T-helper 17 cell (primary cell): ENCODE results near the gene KIF4B. TPM values are rescaled to one million over a fixed set of nuclear protein-coding genes. Genes with fewer than 3 reads are reported as not detected.
"Not testable (repeated sequence)": the region's sequence is repeated elsewhere in the genome, so short reads cannot be mapped to it uniquely, and the experiment has no call there.

ENCODE experiments used
- ATAC-seq: fragments of 150-1000 bp; cut with Tn5 transposase; 2 replicates; pipeline ENCODE4 v1.10.0; 2021; ENCODE audit warnings: mild to moderate bottlenecking, moderate library complexity
- DNase-seq, 3 donors: peaks; one replicate each; pipeline versions ENCODE4 v3.0.0 to v3.0.0-alpha.2; 2020 to 2021
- H3K9me3 ChIP-seq: one replicate; pipeline ENCODE4 v1.7.0; 2013; ENCODE audit warnings: low read length, mild to moderate bottlenecking; ENCODE audit not compliant: control insufficient read depth, poor library complexity, severe bottlenecking
- H3K27ac Mint-ChIP-seq: one replicate; pipeline ENCODE4 v1.8.0; 2022; ENCODE audit warnings: mild to moderate bottlenecking, moderate library complexity, mixed read lengths
- H3K27me3 Mint-ChIP-seq: one replicate; pipeline ENCODE4 v1.8.0; 2022; ENCODE audit warnings: mixed read lengths
- H3K36me3 Mint-ChIP-seq: one replicate; pipeline ENCODE4 v1.8.0; 2022; ENCODE audit warnings: low read depth, mixed read lengths
- H3K4me1 Mint-ChIP-seq: one replicate; pipeline ENCODE4 v1.8.0; 2022; ENCODE audit warnings: mild to moderate bottlenecking, mixed read lengths
- H3K4me3 Mint-ChIP-seq: one replicate; pipeline ENCODE4 v1.8.0; 2022; ENCODE audit warnings: mild to moderate bottlenecking, moderate library complexity, mixed read lengths
- total RNA-seq, 4 donors: library from RNA in 2 of 4; stranded (reverse) in 2 of 4; gene quantifications; one replicate each; pipeline ENCODE4 v1.2.3 and lab custom pipeline; 2022 to 2026

KIF4B gene
- total RNA-seq, 2 donors from 2014 or later, result not detected

DNA sequence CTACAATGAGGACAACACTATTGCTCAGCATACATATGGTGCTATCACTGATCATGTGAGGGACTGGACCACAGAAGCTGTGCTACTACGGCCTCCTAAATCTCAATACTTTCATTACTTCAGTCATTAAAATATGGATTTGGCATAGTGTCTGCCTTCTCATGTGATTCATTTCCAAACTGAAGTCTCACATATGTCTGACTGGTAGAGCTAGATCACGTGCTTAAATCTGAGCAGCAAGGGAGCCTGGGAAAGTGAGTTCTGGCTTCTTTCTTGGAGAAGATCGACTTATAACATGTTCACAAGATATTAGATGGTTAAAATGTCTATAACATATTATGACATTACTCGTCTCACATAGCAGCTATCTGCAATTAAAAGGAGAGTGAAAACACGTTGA lies 8.3 kb downstream of the KIF4B start:
- Mint-ChIP-seq H3K27me3 (peaks cover 53% of the 10 kb centered on the region), H3K4me1 (peaks cover 3% of the 10 kb centered on the region), H3K36me3 (no peaks in the 10 kb centered on the region), H3K27ac (no peak overlapping the region), H3K4me3 (no peak overlapping the region)
- ATAC-seq, result no peak
- H3K9me3 ChIP-seq, result no peaks in the 10 kb centered on the region
- no peak for DNase-seq

DNA sequence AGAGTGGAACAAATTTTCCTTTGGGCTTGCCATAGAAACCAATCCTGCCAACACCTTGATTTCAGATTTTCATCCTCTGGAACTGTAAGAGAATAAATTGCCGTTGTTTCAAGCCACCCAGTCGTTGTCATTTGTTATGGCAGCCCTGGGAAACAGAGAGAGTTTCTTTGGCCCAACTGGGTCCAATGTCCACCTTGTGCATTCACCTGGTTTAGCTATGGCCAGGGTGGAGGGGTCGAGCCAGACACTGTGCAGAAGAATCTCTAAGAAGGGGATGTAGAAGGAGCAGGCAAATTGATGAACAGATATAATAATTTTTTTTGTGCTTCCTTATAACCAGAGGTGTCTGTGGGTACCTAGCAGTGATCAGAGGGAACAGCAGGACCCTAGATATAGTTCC lies 9.8 kb downstream of the KIF4B start:
- Mint-ChIP-seq H3K4me3 (no peak overlapping the region), H3K36me3 (no peaks in the 10 kb centered on the region), H3K4me1 (peaks cover 3% of the 10 kb centered on the region), H3K27me3 (peaks cover 47% of the 10 kb centered on the region), H3K27ac (no peak overlapping the region)
- no peak for DNase-seq
- no peaks in the 10 kb centered on the region for H3K9me3 ChIP-seq
- no peak for ATAC-seq

DNA sequence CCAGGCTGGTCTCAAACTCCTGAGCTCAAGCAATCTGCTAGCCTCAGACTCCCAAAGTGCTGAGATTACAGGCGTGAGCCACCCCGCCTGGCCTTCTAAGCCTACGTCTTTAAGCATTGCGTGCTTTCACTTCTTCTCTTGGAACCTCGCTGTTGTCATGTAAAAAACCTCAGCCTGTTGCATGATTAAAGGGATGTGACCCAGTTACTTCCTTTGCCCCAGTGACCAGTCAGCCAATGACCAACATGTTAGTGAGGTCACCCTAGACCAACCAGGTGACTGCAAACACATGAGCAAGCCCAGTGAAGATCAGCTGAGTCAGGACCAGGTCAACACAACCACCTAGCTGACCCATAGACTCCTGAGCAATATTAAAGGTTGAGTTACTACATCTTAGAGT lies 10.5 kb downstream of the KIF4B start:
- no peak overlapping the region for H3K27ac Mint-ChIP-seq
- no peaks in the 10 kb centered on the region for H3K9me3 ChIP-seq
- no peak for ATAC-seq
- peaks cover 3% of the 10 kb centered on the region for H3K4me1 Mint-ChIP-seq
- H3K4me3 Mint-ChIP-seq, result no peak overlapping the region
- peaks cover 40% of the 10 kb centered on the region for H3K27me3 Mint-ChIP-seq
- no peak for DNase-seq
- H3K36me3 Mint-ChIP-seq, result no peaks in the 10 kb centered on the region

DNA sequence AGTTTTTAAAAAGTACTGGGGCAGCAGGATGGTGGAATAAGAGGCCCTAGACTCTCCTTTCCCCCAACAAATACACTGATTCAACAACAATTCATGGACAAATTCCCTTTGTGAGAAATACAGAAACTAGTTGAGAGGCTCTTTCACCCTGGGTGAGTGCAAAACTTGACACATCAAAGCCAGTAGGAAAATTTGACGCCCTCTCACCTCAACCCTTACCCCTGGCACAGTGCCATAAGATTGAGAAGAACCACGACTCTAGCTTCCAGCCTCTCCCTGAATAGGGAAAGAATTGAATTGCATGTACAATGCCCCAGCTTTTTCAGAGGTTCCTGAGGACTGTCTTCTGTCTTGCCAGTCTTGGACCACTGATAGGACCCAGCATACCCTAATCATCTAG lies 12.3 kb downstream of the KIF4B start:
- Mint-ChIP-seq H3K4me3 (no peak overlapping the region), H3K27me3 (peaks cover 37% of the 10 kb centered on the region), H3K36me3 (no peaks in the 10 kb centered on the region), H3K27ac (no peak overlapping the region), H3K4me1 (peaks cover 3% of the 10 kb centered on the region)
- DNase-seq (no peak), ATAC-seq (no peak)
- no peaks in the 10 kb centered on the region for H3K9me3 ChIP-seq

DNA sequence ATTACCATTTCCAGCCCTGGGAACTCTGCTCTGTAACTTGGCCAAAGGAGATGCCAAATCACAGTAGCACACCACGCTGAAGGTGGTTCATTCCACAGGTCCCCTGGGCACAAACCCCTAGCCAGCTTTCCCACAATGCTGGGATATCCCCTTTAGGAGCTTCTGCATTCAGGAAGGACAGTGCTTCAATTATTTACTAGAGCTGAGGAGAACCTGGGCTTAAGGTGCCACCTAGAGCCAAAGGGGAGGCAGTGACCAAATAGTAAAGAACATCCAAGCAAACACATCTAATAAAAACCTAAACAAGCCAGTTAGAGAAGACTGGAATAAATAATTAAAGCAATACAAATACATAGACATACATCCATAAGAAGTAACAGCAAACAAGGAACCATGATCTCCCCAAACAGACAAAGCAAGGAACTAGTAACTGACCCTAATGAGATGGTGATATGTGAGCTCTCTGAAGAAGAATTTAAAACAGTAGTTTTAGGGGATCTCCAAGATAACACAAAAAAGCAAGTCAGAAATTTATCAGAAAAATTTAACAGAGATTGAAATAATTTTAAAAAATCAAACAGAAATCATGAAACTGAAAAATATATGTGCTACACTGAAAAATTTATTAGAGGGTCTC lies 14.6 kb downstream of the KIF4B start:
- Mint-ChIP-seq H3K4me1 (peaks cover 3% of the 10 kb centered on the region), H3K27ac (no peak overlapping the region), H3K4me3 (no peak overlapping the region), H3K36me3 (no peaks in the 10 kb centered on the region), H3K27me3 (peaks cover 19% of the 10 kb centered on the region)
- no peak for ATAC-seq
- no peaks in the 10 kb centered on the region for H3K9me3 ChIP-seq
- DNase-seq, result no peak

DNA sequence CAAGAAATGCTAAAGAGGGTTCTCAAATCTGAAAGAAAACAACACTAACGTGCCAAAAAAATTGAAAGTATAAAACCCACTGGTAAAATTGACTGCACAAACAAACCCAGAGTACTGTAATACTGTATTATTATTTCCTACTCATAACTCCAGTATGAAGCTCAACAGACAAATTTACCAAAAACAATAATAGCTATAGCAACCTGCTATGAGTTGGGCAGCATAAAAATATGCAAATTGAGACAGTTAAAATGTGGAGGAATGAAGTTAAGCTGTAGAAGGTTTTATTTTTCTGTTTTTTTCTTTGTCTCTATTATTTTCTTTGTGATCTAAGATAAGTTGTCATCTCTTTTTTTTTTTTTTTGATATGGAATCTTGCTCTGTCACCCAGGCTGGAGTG lies 15.7 kb downstream of the KIF4B start:
- H3K36me3 Mint-ChIP-seq, result no peaks in the 10 kb centered on the region
- DNase-seq, result no peak
- peaks cover 17% of the 10 kb centered on the region for H3K27me3 Mint-ChIP-seq
- H3K27ac Mint-ChIP-seq, result no peak overlapping the region
- H3K4me3 Mint-ChIP-seq, result no peak overlapping the region
- peaks cover 3% of the 10 kb centered on the region for H3K4me1 Mint-ChIP-seq
- ATAC-seq, result no peak
- no peaks in the 10 kb centered on the region for H3K9me3 ChIP-seq

DNA sequence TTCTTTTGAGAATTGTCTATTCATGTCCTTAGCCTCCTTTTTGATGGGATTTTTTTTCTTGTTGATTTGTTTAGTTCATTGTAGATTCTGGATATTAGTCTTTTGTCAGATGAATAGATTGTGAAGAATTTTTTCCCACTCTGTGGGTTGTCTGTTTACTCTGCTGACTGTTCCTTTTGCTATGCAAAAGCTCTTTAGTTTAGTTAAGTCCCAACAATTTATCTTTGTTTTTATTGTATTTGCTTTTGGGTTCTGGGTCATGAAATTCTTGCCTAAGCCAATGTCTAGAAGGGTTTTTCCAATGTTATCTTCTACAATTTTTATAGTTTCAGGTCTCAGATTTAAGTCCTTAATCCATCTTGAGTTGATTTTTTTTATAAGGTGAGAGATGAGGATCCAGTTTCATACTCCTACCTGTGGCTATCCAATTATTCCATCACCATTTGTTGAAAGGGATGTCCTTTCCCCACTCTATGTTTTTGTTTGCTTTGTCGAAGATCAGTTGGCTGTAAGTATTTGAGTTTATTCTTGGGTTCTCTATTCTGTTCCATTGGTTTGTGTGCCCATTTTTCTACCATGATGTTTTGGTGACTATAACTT lies 20.7 kb downstream of the KIF4B start:
- ATAC-seq, DNase-seq, H3K36me3 Mint-ChIP-seq, H3K4me1 Mint-ChIP-seq, H3K4me3 Mint-ChIP-seq, H3K27me3 Mint-ChIP-seq, H3K27ac Mint-ChIP-seq, H3K9me3 ChIP-seq: not testable (repeated sequence)

DNA sequence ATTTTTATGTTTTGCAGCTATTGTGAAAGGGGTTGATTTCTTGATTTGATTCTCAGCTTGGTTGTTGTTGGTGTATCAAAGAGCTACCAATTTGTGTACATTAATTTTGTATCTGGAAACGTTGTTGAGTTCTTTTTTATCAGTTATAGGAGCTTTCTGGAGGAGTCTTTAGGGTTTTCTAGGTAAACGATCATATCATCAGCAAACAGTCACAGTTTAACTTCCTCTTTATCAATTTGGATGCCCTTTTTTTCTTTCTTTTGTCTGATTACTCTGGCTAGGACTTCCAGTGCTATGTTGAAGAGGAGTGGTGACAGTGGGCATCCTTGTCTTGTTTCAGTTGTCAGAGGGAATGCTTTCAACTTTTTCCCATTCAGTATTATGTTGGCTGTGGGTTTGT lies 21.5 kb downstream of the KIF4B start:
- H3K4me1 Mint-ChIP-seq, H3K36me3 Mint-ChIP-seq, H3K9me3 ChIP-seq, H3K27me3 Mint-ChIP-seq, ATAC-seq, H3K27ac Mint-ChIP-seq, DNase-seq, H3K4me3 Mint-ChIP-seq: not testable (repeated sequence)

DNA sequence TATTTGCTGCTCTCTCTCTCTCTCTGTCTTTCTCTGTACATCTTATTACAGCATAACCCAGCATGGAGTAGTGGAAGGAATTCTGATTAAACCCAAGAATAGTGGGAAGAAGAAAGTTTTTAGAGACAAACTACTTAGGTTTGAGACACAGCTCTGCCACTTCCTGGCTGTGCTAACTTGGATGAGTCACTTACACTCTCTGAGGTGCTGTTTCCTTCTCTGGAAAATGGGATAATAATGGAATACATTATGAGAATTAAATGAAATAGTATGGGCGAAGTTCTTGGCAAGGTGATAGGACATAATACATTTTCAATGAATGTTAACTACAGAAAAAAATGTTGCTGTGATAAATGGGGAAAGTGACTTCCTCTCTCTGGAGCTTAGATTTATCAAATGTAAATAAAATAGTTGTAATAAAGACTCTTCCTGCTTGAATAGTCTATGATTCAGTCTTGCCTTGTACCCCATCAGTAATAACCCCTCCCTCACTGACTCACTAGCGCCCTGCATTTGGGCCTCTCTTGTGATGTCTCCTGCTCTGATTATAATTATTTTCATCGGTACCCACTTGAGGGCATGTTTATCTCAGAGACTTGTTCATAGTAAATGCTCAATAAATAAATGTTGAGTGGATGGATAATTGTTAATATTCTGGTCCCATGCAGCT lies 27.6 kb downstream of the KIF4B start:
- H3K27me3 Mint-ChIP-seq, result peaks cover 50% of the 10 kb centered on the region
- no peaks in the 10 kb centered on the region for H3K9me3 ChIP-seq
- H3K36me3 Mint-ChIP-seq, result no peaks in the 10 kb centered on the region
- no peak for DNase-seq
- ATAC-seq, result no peak
- H3K4me1 Mint-ChIP-seq, result no peaks in the 10 kb centered on the region
- no peak overlapping the region for H3K4me3 Mint-ChIP-seq
- H3K27ac Mint-ChIP-seq, result no peak overlapping the region

DNA sequence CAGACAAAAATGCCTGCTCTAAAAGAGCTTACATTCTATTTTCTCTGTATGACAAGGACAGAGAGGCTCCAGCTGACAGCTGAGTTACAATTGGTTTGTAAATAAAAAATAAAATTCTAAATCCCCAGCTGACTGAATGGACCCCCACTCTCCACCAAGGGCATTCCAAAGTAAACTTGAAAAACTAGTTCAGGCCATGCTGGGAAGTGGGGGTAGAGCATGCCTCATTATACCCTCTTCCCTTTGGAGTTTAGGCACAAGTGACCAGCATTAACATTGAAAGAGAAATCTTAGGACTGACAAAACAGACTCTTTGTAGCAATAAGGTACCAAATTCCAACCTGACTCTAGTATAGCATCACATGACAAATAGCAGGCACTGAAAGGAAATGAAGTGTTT lies 31.0 kb downstream of the KIF4B start:
- Mint-ChIP-seq H3K4me1 (no peaks in the 10 kb centered on the region), H3K4me3 (no peak overlapping the region), H3K36me3 (no peaks in the 10 kb centered on the region), H3K27ac (no peak overlapping the region), H3K27me3 (peaks cover 55% of the 10 kb centered on the region)
- H3K9me3 ChIP-seq, result no peaks in the 10 kb centered on the region
- ATAC-seq, result no peak
- no peak for DNase-seq

DNA sequence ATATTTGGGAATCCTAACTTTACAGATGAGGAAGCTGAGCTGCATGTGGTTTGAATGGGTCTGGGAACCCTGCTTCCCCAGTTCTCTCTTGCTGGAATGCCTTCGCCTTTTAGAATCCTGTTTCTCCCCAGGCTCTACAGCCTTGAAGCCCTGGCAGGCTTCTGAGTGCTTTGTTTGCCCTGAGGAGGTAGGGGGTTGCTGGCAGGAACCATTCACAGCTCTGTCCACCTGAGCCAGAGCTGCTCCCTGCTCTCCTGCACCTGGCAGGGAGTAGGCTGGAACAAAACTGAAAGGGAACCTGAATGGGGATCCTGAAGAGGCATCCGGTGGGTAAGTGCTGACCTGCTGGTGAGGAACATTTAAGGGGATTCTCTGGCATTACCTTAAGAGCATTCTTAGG lies 33.0 kb downstream of the KIF4B start:
- Mint-ChIP-seq H3K4me1 (no peaks in the 10 kb centered on the region), H3K27me3 (peaks cover 41% of the 10 kb centered on the region)

DNA sequence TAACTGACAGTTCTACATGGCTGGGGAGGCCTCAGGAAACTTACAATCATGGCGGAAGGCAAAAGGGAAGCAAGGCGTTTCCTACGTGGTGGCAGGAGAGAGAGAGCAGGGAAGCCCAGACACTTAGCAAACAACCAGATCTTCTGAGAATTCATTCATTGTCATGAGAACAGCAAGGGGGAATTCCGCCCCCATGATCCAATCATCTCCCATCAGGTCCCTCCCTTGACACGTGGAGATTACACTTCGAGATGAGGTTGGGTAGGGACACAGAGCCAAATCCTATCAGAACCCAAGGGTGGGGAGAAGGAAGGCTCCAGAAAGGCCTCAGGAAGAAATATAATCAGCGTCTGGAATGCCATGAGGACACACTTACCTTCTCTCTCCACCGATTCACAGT lies 34.3 kb downstream of the KIF4B start:
- DNase-seq (no peak), ATAC-seq (no peak)
- Mint-ChIP-seq H3K36me3 (no peaks in the 10 kb centered on the region), H3K4me1 (no peaks in the 10 kb centered on the region), H3K27me3 (peaks cover 45% of the 10 kb centered on the region), H3K4me3 (no peak overlapping the region), H3K27ac (no peak overlapping the region)
- H3K9me3 ChIP-seq, result no peaks in the 10 kb centered on the region

More for the DNA sequence above, 33.0 kb downstream of the KIF4B start:
- Mint-ChIP-seq H3K27ac (no peak overlapping the region), H3K4me3 (no peak overlapping the region), H3K36me3 (no peaks in the 10 kb centered on the region)
- no peaks in the 10 kb centered on the region for H3K9me3 ChIP-seq
- ATAC-seq, result no peak
- no peak for DNase-seq

DNA sequence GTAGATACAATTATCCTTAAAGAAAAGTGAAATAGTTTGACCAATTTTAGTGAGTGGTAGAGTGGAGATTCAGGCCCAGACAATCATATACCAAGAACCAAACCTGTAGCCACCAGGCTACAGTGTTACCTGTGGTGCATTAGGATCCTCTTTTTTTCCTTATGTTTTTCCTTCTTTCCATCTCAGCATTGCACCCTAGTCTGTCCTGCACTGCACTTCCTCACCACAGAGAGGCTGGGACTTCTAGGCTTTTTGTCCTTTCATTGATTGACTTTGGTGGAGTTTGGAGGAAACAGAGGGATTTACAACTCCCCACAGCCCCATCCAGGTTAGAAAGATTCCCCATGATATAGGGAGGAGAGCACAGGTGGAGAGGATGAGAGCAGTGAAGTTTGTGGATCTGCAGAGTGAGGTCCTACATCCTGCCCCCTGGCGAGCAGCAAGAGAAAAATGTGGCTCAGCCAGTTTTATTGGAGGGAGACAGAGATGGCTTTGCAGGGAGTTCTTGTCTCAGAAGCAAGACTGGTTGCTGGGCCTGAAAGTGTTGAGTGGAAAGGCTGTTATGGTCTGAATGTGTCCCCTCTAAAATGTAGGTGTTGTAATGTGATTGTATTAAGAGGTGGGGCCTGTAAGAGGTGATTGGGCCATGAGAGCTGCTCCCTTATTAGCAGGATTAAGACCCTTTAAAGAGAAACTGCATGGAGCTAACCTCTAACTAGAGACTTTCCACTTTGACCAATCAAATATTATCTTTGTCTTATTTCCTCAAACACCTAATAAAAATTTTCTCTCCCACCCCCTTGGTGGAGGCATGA lies 36.2 kb downstream of the KIF4B start:
- H3K9me3 ChIP-seq, result no peaks in the 10 kb centered on the region
- H3K27me3 Mint-ChIP-seq, result peaks cover 51% of the 10 kb centered on the region
- no peak for ATAC-seq
- no peak for DNase-seq
- no peaks in the 10 kb centered on the region for H3K4me1 Mint-ChIP-seq
- H3K36me3 Mint-ChIP-seq, result no peaks in the 10 kb centered on the region
- no peak overlapping the region for H3K4me3 Mint-ChIP-seq
- H3K27ac Mint-ChIP-seq, result no peak overlapping the region
